Caco-2 (cell line): ENCODE measurements around the gene HSPB2. TPM values are rescaled to one million over a fixed set of nuclear protein-coding genes. Genes with fewer than 3 reads are reported as not detected.

Experiments
- BruUV-seq: library from RNA; stranded (reverse); fragments of 400-500 nt; replicated peaks from 2 replicates; lab custom pipeline; 2021; lab: Mats Ljungman, UMichigan
- CTCF ChIA-PET: fragments of 300-600 bp; sonication (Branson Sonifier 250); formaldehyde crosslinking; loops from one replicate; lab custom pipeline; 2022; ENCODE audit warnings: antibody characterized with exemption; lab: Charles Lee
- POLR2A ChIA-PET: fragments of 300-600 bp; sonication (Branson Sonifier 250); formaldehyde crosslinking; loops from one replicate; lab custom pipeline; 2022; ENCODE audit warnings: antibody characterized with exemption; lab: Charles Lee
- DNase-seq, 2 experiments: peaks; one replicate each; pipeline versions ENCODE4 v3.0.0 to v3.0.0-alpha.2; 2020 to 2022
- H3K27me3 ChIP-seq: replicated peaks from 2 replicates; pipeline ENCODE4 v1.6.0; 2011; ENCODE audit warnings: low read length; ENCODE audit not compliant: control insufficient read depth, insufficient read depth
- H3K36me3 ChIP-seq: 2 replicates; pipeline ENCODE4 v1.5.1; 2011; ENCODE audit warnings: low read length; ENCODE audit not compliant: control insufficient read depth, insufficient read depth
- H3K4me1 ChIP-seq: fragments of 250-450 bp; sonication (Bioruptor Pico); 2 replicates; pipeline ENCODE4 v1.5.1; 2020; ENCODE audit warnings: mild to moderate bottlenecking
- H3K4me3 ChIP-seq: 2 replicates; pipeline ENCODE4 v1.5.1; 2011; ENCODE audit warnings: low read depth, mild to moderate bottlenecking, control low read depth, low read length
- H3K9me3 ChIP-seq: fragments of 250-450 bp; sonication (Bioruptor Pico); 2 replicates; pipeline ENCODE4 v1.5.1; 2020; ENCODE audit warnings: mild to moderate bottlenecking, moderate library complexity
- H3K27ac Mint-ChIP-seq: one replicate; pipeline ENCODE4 v1.8.0; 2022; ENCODE audit warnings: mixed read lengths; ENCODE audit not compliant: unreplicated experiment
- H3K27me3 Mint-ChIP-seq: one replicate; pipeline ENCODE4 v1.8.0; 2022; ENCODE audit warnings: mixed read lengths; ENCODE audit not compliant: insufficient read depth, unreplicated experiment
- H3K36me3 Mint-ChIP-seq: one replicate; pipeline ENCODE4 v1.8.0; 2022; ENCODE audit warnings: mild to moderate bottlenecking, mixed read lengths; ENCODE audit not compliant: insufficient read depth, unreplicated experiment
- H3K4me1 Mint-ChIP-seq: one replicate; pipeline ENCODE4 v1.8.0; 2022; ENCODE audit warnings: low read depth, mixed read lengths; ENCODE audit not compliant: unreplicated experiment
- H3K4me3 Mint-ChIP-seq: one replicate; pipeline ENCODE4 v1.8.0; 2022; ENCODE audit warnings: mild to moderate bottlenecking, moderate library complexity, mixed read lengths; ENCODE audit not compliant: unreplicated experiment
- H3K9me3 Mint-ChIP-seq: one replicate; pipeline ENCODE4 v1.8.0; 2022; ENCODE audit warnings: mixed read lengths; ENCODE audit not compliant: unreplicated experiment
- CTCF ChIP-seq, 2 experiments: fragments of 200-600 bp in 1 of 2; IDR thresholded peaks; 1 replicate in 1 of 2; 2 replicates in 1 of 2; pipeline versions ENCODE4 v1.5.1 to v1.8.0; 2011 to 2022; ENCODE audit warnings: antibody characterized with exemption in 1 of 2, control low read depth in 1 of 2, inconsistent platforms in 1 of 2, low read depth in 1 of 2, low read length in 1 of 2, mild to moderate bottlenecking in 1 of 2, moderate library complexity in 1 of 2; ENCODE audit not compliant: insufficient read depth in 1 of 2, severe bottlenecking in 1 of 2, unreplicated experiment in 1 of 2
- intact Hi-C: fragments of 100-400 bp; cut with micrococcal nuclease; formaldehyde crosslinking; loops from one replicate; pipeline ENCODE4 v1.10.0; 2022; ENCODE audit not compliant: unreplicated experiment
- total RNA-seq: library from RNA; stranded (reverse); gene quantifications from 2 replicates; pipeline ENCODE4 v1.2.3, GENCODE V29; 2022

HSPB2 gene
- total RNA-seq, 1 experiment from 2014 or later = not detected

GRCh38 chr11:111918390-111919256, 6.1 kb downstream of the HSPB2 start, which contains the start of gene C11orf52:
C11orf52 (plus strand) TSS chr11:111918913; CDS start chr11:111918973, 60 bp downstream.
- H3K4me3 ChIP-seq = peak within 1 kb of the TSS; percentile 49
- CTCF ChIA-PET = interaction anchor here (0.6 to 2.4 kb wide), 13 partner anchors 8 to 104 kb away, joined by 3 to 35 read pairs (median 7); partner anchors contain the start of genes ALG9, DIXDC1 and FDXACB1

GRCh38 chr11:111920908-111921307, 8.4 kb downstream of the HSPB2 start:
- H3K36me3 Mint-ChIP-seq = no peaks in the 10 kb centered on the region
- ChIA-PET CTCF (no interaction called here), POLR2A (no interaction called here)
- intact Hi-C loops = no loop called here
- TF ChIP-seq CTCF (IDR thresholded peaks at IDR 0.05; ENCODE audit: insufficient read depth in 1 of 2, low read depth in 1 of 2, low read length in 1 of 2, severe bottlenecking in 1 of 2, unreplicated experiment in 1 of 2) = no peak
- BruUV-seq = no TSS peak
- H3K27me3 Mint-ChIP-seq = no peaks in the 10 kb centered on the region
- Histone ChIP-seq H3K9me3 (no peaks in the 10 kb centered on the region), H3K36me3 (no peaks in the 10 kb centered on the region; the same call in 1 of the 2 replicates), H3K4me3 (no peak overlapping the region), H3K27me3 (no peaks in the 10 kb centered on the region), H3K4me1 (peaks cover 26% of the 10 kb centered on the region)
- H3K4me3 Mint-ChIP-seq = no peak overlapping the region
- no peak overlapping the region for H3K27ac Mint-ChIP-seq
- DNase-seq = no peak
- H3K9me3 Mint-ChIP-seq = no peaks in the 10 kb centered on the region
- peaks cover 44% of the 10 kb centered on the region for H3K4me1 Mint-ChIP-seq

More at GRCh38 chr11:111918390-111919256, 6.1 kb downstream of the HSPB2 start, which contains the start of gene C11orf52:
- Mint-ChIP-seq H3K27ac (peak within 1 kb of the TSS; percentile 94), H3K36me3 (no peaks in the 10 kb centered on the region), H3K27me3 (no peaks in the 10 kb centered on the region), H3K4me3 (peak within 1 kb of the TSS; percentile 79), H3K9me3 (no peaks in the 10 kb centered on the region), H3K4me1 (peaks cover 21% of the 10 kb centered on the region)
- Histone ChIP-seq H3K4me1 (peaks cover 12% of the 10 kb centered on the region), H3K36me3 (no peaks in the 10 kb centered on the region), H3K27me3 (no peaks in the 10 kb centered on the region), H3K9me3 (no peaks in the 10 kb centered on the region)
- BruUV-seq = no TSS peak
- DNase-seq = peak; percentile 92 to 94
- peak; percentile 42 to 48 for TF ChIP-seq CTCF (IDR thresholded peaks at IDR 0.05; ENCODE audit: insufficient read depth in 1 of 2, low read depth in 1 of 2, low read length in 1 of 2, severe bottlenecking in 1 of 2, unreplicated experiment in 1 of 2)
- intact Hi-C loops = loop anchor here (1.0 to 2.0 kb wide), 4 partner anchors 9 to 64 kb away; partner anchors contain the start of genes ALG9, CFAP68 and FDXACB1
- POLR2A ChIA-PET = interaction anchor here (0.6 to 2.1 kb wide), 7 partner anchors 8 to 70 kb away, joined by 3 to 38 read pairs (median 5); partner anchors contain the start of genes ALG9 and FDXACB1

- Mint-ChIP-seq H3K36me3 (peaks cover 5% of the 10 kb centered on the region), H3K4me3 (no peak overlapping the region), H3K27me3 (no peaks in the 10 kb centered on the region), H3K27ac (no peak overlapping the region), H3K4me1 (peaks cover 50% of the 10 kb centered on the region), H3K9me3 (no peaks in the 10 kb centered on the region)
- no peaks in the 10 kb centered on the region; the same call in 1 of the 2 replicates for H3K36me3 ChIP-seq
- ChIA-PET POLR2A (interaction anchor here (0.5 kb wide), 1 partner anchor 155 kb away, joined by 3 read pairs; the partner anchor contains the start of gene PPP2R1B), CTCF (no interaction called here)
- no peaks in the 10 kb centered on the region for H3K9me3 ChIP-seq
- no peak for TF ChIP-seq CTCF (IDR thresholded peaks at IDR 0.05; ENCODE audit: insufficient read depth in 1 of 2, low read depth in 1 of 2, low read length in 1 of 2, severe bottlenecking in 1 of 2, unreplicated experiment in 1 of 2)
- no peak for DNase-seq
- intact Hi-C loops = no loop called here
- H3K4me1 ChIP-seq = peaks cover 33% of the 10 kb centered on the region
- no peaks in the 10 kb centered on the region for H3K27me3 ChIP-seq
- no TSS peak for BruUV-seq
- no peak overlapping the region for H3K4me3 ChIP-seq
Observed at GRCh38 chr11:111921541-111922230, 9.2 kb downstream of the HSPB2 start.
